HEK293 (cell line): ENCODE results near the gene GPALPP1.

Experiments used
- BCL11A ChIP-seq: fragments of 450-650 bp; formaldehyde crosslinking; IDR thresholded peaks from 2 replicates; pipeline ENCODE4 v1.5.1; 2016; ENCODE audit warnings: low read depth, missing biosample characterization, missing genetic modification characterization
- KLF16 ChIP-seq: fragments of 450-650 bp; formaldehyde crosslinking; IDR thresholded peaks from 2 replicates; pipeline ENCODE4 v1.5.1; 2017; ENCODE audit warnings: missing biosample characterization, missing genetic modification characterization
- PBX3 ChIP-seq: sonication (generic); formaldehyde crosslinking; IDR thresholded peaks from 2 replicates; pipeline ENCODE4 v1.8.1; 2022; ENCODE audit warnings: mild to moderate bottlenecking, moderate library complexity, missing genetic modification reagents
- SP2 ChIP-seq: fragments of 450-650 bp; formaldehyde crosslinking; IDR thresholded peaks from 2 replicates; pipeline ENCODE4 v1.5.1; 2016; ENCODE audit warnings: missing biosample characterization, missing genetic modification characterization
- ZNF121 ChIP-seq: fragments of 450-650 bp; formaldehyde crosslinking; IDR thresholded peaks from 2 replicates; pipeline ENCODE4 v1.5.1; 2016; ENCODE audit warnings: missing biosample characterization, missing genetic modification characterization
- ZNF362 ChIP-seq: fragments of 450-650 bp; formaldehyde crosslinking; IDR thresholded peaks from 2 replicates; pipeline ENCODE4 v1.5.1; 2016; ENCODE audit warnings: missing biosample characterization, missing genetic modification characterization
- ZNF366 ChIP-seq: fragments of 450-650 bp; formaldehyde crosslinking; conservative IDR thresholded peaks from 2 replicates; pipeline ENCODE4 v1.5.1; 2016; ENCODE audit warnings: missing biosample characterization, missing genetic modification characterization
- ZNF660 ChIP-seq: fragments of 450-650 bp; IDR thresholded peaks from 2 replicates; pipeline ENCODE4 v1.5.1; 2018; ENCODE audit warnings: missing biosample characterization, mild to moderate bottlenecking, missing genetic modification characterization
- ZNF747 ChIP-seq: fragments of 450-650 bp; formaldehyde crosslinking; IDR thresholded peaks from 2 replicates; pipeline ENCODE4 v1.5.1; 2016; ENCODE audit warnings: missing biosample characterization, missing genetic modification characterization
- ZSCAN30 ChIP-seq: fragments of 450-650 bp; IDR thresholded peaks from 2 replicates; pipeline ENCODE4 v1.5.1; 2018; ENCODE audit warnings: missing biosample characterization, mild to moderate bottlenecking, missing genetic modification characterization, moderate library complexity
- TF ChIP-seq, protein P1 (sequence below): fragments of 450-650 bp; formaldehyde crosslinking; IDR thresholded peaks from 2 replicates; pipeline ENCODE4 v1.5.1; 2016; ENCODE audit warnings: missing biosample characterization, missing genetic modification characterization
- TF ChIP-seq, protein P2 (sequence below): fragments of 450-650 bp; formaldehyde crosslinking; IDR thresholded peaks from 2 replicates; pipeline ENCODE4 v1.5.1; 2016; ENCODE audit warnings: missing biosample characterization, missing genetic modification characterization

- TF ChIP-seq ZNF366 (tag by site-specific recombination) (no peak), SP2 (tag by site-specific recombination) (no peak), PBX3 (no peak), ZSCAN30 (tag by site-specific recombination) (no peak), KLF16 (tag by site-specific recombination) (no peak), ZNF362 (tag by site-specific recombination) (no peak), ZNF660 (tag by site-specific recombination) (no peak), ZNF747 (no peak), BCL11A (tag by site-specific recombination) (no peak), ZNF121 (tag by site-specific recombination) (no peak)
- TF ChIP-seq, protein P1, sequence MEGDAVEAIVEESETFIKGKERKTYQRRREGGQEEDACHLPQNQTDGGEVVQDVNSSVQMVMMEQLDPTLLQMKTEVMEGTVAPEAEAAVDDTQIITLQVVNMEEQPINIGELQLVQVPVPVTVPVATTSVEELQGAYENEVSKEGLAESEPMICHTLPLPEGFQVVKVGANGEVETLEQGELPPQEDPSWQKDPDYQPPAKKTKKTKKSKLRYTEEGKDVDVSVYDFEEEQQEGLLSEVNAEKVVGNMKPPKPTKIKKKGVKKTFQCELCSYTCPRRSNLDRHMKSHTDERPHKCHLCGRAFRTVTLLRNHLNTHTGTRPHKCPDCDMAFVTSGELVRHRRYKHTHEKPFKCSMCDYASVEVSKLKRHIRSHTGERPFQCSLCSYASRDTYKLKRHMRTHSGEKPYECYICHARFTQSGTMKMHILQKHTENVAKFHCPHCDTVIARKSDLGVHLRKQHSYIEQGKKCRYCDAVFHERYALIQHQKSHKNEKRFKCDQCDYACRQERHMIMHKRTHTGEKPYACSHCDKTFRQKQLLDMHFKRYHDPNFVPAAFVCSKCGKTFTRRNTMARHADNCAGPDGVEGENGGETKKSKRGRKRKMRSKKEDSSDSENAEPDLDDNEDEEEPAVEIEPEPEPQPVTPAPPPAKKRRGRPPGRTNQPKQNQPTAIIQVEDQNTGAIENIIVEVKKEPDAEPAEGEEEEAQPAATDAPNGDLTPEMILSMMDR: no peak
- TF ChIP-seq, protein P2, sequence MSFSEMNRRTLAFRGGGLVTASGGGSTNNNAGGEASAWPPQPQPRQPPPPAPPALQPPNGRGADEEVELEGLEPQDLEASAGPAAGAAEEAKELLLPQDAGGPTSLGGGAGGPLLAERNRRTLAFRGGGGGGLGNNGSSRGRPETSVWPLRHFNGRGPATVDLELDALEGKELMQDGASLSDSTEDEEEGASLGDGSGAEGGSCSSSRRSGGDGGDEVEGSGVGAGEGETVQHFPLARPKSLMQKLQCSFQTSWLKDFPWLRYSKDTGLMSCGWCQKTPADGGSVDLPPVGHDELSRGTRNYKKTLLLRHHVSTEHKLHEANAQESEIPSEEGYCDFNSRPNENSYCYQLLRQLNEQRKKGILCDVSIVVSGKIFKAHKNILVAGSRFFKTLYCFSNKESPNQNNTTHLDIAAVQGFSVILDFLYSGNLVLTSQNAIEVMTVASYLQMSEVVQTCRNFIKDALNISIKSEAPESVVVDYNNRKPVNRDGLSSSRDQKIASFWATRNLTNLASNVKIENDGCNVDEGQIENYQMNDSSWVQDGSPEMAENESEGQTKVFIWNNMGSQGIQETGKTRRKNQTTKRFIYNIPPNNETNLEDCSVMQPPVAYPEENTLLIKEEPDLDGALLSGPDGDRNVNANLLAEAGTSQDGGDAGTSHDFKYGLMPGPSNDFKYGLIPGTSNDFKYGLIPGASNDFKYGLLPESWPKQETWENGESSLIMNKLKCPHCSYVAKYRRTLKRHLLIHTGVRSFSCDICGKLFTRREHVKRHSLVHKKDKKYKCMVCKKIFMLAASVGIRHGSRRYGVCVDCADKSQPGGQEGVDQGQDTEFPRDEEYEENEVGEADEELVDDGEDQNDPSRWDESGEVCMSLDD: no peak
Measured at GRCh38 chr13:45015300-45015699, 26.0 kb downstream of the GPALPP1 start.
